NB4 (cell line): Measurements from ENCODE around the gene PLSCR1.
A peak's percentile ranks its signal among the peaks of the same experiment; 100 is the strongest.

Experiments used
- CTCF ChIP-seq: IDR thresholded peaks from one replicate; pipeline ENCODE4 v1.5.1; 2012; ENCODE audit warnings: low read depth, low read length
- MYC ChIP-seq: IDR thresholded peaks from 2 replicates; pipeline ENCODE4 v1.6.1; 2011; ENCODE audit warnings: low read depth, low read length
- POLR2A ChIP-seq: IDR thresholded peaks from 2 replicates; pipeline ENCODE4 v1.6.1; 2011; ENCODE audit warnings: mild to moderate bottlenecking; ENCODE audit not compliant: insufficient read length; ENCODE audit errors: extremely low read depth
- TF ChIP-seq, protein P1 (sequence below): IDR thresholded peaks from 2 replicates; pipeline ENCODE4 v1.6.1; 2011; ENCODE audit warnings: low read depth, low read length

GRCh38 chr3:146577662-146578061 is 33.3 kb upstream of the PLSCR1 start:
- TF ChIP-seq CTCF (peak; percentile 7), POLR2A (no peak), MYC (no peak)
- TF ChIP-seq, protein P1, sequence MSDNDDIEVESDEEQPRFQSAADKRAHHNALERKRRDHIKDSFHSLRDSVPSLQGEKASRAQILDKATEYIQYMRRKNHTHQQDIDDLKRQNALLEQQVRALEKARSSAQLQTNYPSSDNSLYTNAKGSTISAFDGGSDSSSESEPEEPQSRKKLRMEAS: no peak
